ENCODE data around the gene SRPRB. TPM values are rescaled to one million over a fixed set of nuclear protein-coding genes. Genes with fewer than 3 reads are reported as not detected.

Gene SRPRB
- total and polyA plus RNA-seq, 5 donors = 16.2 to 47.6 (median 31.1) TPM

DNA sequence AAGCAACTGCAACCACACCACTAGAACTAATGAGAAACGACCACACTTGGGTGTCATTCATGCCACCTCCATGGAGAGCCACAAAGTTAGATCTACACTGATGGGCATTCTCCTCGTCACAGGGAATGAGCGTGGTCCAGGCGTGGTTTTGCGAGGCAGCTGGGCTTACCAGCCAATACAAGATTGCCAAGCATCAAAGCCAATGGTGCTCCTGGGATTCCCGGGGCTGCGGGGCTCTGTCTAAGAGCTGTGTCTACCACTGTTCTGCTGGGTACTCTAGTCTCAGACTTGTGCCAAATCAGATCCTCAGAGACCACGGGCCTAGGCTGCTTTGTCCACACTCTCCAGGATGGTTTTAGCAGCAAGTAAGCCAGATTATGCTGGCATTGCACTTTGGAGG is 46.3 kb downstream of the SRPRB start:
- Histone ChIP-seq H3K9me3 (ENCODE audit: control insufficient read depth, low read length) (no peaks in the 10 kb centered on the region), H3K27ac (ENCODE audit: low read length) (no peak overlapping the region), H3K27me3 (ENCODE audit: control insufficient read depth, insufficient read depth) (no peaks in the 10 kb centered on the region), H3K4me1 (ENCODE audit: control insufficient read depth, insufficient read depth, low read length) (peaks cover 6% of the 10 kb centered on the region), H3K4me3 (ENCODE audit: low read length) (no peak overlapping the region)
- ATAC-seq (no peak), DNase-seq (no peak)
- 93% methylated on average over 8 of the region's 8 CpGs for WGBS
- intact Hi-C loops (cut with DNase I) = no loop called here

DNA sequence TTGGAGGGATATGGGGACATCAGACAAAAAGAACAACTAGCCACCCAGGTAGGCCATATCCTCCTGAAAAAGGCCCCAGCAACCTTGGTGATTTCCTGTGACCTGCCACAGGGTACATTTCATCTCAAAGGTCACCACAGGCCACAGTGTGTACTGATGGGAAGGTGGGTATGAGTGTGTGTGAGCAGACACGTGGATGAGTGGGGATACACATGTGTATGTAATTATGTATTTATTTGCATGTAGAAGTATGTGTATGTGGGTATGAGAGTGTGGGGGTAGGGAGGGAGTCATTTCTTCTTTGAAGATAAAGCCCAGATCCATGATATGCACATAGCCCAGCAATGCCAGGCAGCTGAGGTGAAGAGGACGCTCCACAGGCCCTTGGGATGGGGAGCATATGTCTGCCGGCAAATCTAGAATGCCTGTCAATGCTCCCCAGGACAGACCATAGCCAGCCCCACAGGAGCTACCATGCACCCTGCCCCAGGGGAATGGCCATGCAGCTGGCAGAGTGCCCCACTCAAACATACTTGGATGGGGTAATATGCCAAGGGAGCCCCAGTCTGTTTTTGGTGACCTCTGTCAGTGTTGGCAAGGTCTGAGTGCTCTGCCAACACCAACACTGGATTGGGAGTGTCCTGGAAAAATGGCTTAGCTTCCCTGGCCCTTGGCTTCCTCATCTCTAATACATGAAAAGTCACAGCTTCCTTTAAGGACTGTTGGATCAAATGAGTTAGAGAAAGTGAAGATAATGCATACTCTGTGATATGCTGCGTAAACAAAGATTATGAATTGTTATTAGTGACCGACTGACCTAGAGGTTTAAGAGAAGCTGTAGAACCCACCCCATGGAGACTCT is 47.7 kb downstream of the SRPRB start:
- Histone ChIP-seq H3K4me3 (ENCODE audit: low read length) (no peak overlapping the region), H3K9me3 (ENCODE audit: control insufficient read depth, low read length) (no peaks in the 10 kb centered on the region), H3K27me3 (ENCODE audit: control insufficient read depth, insufficient read depth) (no peaks in the 10 kb centered on the region), H3K4me1 (ENCODE audit: control insufficient read depth, insufficient read depth, low read length) (peaks cover 6% of the 10 kb centered on the region), H3K27ac (ENCODE audit: low read length) (no peak overlapping the region)
- intact Hi-C loops (cut with DNase I) = no loop called here
- DNase-seq (peak in 1 of 3 donors; percentile 28), ATAC-seq (peak; percentile 66 to 82)
- 69% methylated on average over 5 of the region's 5 CpGs for WGBS

DNA sequence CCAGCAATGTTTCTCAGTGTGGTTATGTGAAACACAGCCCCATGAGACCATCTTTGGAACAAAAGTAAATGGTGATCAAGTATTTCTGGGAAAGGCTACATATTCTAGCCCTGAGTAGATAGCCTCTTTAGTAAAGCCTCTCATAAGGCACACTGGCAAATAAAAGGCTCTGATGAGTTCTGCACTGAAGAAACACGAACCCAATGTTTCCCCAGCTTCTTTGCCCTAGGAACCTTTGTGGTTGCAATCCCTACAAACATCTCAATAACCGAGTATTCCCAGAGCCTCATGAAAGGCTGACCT is 48.3 kb downstream of the SRPRB start:
- peaks cover 6% of the 10 kb centered on the region for H3K4me1 ChIP-seq (ENCODE audit: control insufficient read depth, insufficient read depth, low read length)
- H3K27ac ChIP-seq (ENCODE audit: low read length) = no peak overlapping the region
- H3K4me3 ChIP-seq (ENCODE audit: low read length) = no peak overlapping the region
- DNase-seq = no peak
- no peaks in the 10 kb centered on the region for H3K9me3 ChIP-seq (ENCODE audit: control insufficient read depth, low read length)
- peak in 1 of 2 donors; percentile 28 for ATAC-seq
- no peaks in the 10 kb centered on the region for H3K27me3 ChIP-seq (ENCODE audit: control insufficient read depth, insufficient read depth)
- intact Hi-C loops (cut with DNase I) = no loop called here
- 80% methylated on average over 2 of the region's 2 CpGs for WGBS

DNA sequence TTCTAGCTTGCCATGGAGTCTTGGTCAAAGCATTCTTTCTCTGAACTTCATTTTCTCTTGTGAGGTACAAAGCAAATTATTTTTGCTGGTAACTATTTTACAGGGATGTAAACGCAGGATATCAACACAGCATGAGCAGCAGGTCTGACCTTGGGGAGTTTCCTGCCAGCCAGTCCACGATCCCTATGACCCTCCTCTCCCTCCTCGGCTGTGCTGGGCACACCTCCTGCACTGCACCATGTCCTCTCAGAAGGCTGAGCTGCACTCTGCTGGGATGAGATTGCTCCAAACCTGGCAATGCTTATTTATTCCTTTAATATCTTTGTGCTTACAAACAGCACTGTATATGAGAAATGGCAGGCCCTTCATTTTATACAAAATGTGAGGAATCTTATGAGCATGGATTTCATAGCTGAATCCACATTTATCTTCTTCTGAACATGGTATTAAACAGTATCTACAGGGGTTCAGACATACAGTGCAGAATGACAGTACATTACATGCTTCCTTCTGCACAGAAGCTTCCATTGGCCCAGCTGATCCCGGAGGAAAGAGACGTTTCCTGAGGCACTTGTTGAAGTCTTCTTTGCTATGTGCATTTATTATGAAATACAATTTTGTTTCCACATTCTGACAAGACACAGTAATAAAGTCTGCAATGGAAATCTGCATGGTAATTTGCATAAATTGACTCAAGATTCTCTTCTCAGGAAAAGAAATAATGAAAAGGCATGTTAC is 48.8 kb downstream of the SRPRB start:
- 58% methylated on average over 5 of the region's 5 CpGs for WGBS
- H3K4me1 ChIP-seq (ENCODE audit: control insufficient read depth, insufficient read depth, low read length) = peaks cover 6% of the 10 kb centered on the region
- no peaks in the 10 kb centered on the region for H3K27me3 ChIP-seq (ENCODE audit: control insufficient read depth, insufficient read depth)
- H3K27ac ChIP-seq (ENCODE audit: low read length) = no peak overlapping the region
- no peak overlapping the region for H3K4me3 ChIP-seq (ENCODE audit: low read length)
- DNase-seq = no peak
- ATAC-seq = no peak
- H3K9me3 ChIP-seq (ENCODE audit: control insufficient read depth, low read length) = no peaks in the 10 kb centered on the region
- intact Hi-C loops (cut with DNase I) = no loop called here

DNA sequence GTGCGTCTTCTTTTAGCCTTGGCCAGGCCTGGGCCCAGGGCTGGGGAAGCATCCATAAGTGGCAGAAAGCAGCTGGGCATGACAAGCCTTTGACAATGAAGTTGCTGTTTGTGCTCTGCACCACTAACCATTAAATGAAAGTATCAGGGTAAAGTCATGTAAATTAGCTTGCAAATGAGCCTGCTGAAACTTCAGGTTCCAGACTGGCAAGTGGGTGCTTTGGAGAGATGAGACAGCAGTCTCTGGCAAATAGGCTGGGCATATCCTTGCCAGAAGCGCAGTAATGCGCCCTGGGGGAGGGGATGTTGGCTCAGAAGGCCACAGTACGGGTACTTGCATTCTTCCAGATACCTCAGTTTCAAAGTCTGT is 49.4 kb downstream of the SRPRB start:
- DNase-seq (no peak), ATAC-seq (no peak)
- Histone ChIP-seq H3K4me1 (ENCODE audit: control insufficient read depth, insufficient read depth, low read length) (peaks cover 6% of the 10 kb centered on the region), H3K27ac (ENCODE audit: low read length) (no peak overlapping the region), H3K4me3 (ENCODE audit: low read length) (no peak overlapping the region), H3K9me3 (ENCODE audit: control insufficient read depth, low read length) (no peaks in the 10 kb centered on the region), H3K27me3 (ENCODE audit: control insufficient read depth, insufficient read depth) (no peaks in the 10 kb centered on the region)
- intact Hi-C loops (cut with DNase I) = no loop called here
- 92% methylated on average over 4 of the region's 4 CpGs for WGBS

DNA sequence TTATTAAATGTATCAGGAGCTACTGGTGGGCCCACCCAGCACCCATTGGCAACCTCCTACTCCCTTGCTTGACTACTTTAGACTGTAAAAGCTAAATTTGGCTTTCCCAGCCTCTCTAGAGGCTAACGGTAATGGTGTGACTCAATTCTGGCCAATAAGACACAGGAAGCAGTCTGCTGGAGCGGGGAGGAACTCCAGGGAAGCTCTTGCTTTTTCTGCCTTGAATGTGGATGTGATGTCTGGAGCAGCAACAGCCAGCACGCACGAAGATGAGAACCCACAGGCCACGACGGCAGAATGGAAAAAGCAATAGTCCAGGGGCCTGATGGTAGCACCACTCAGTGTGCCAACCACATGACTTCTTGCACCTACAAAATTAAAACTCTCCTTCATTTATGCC is 50.2 kb downstream of the SRPRB start:
- Histone ChIP-seq H3K27ac (ENCODE audit: low read length) (no peak overlapping the region), H3K9me3 (ENCODE audit: control insufficient read depth, low read length) (no peaks in the 10 kb centered on the region), H3K4me1 (ENCODE audit: control insufficient read depth, insufficient read depth, low read length) (peaks cover 6% of the 10 kb centered on the region), H3K4me3 (ENCODE audit: low read length) (no peak overlapping the region), H3K27me3 (ENCODE audit: control insufficient read depth, insufficient read depth) (no peaks in the 10 kb centered on the region)
- ATAC-seq (no peak), DNase-seq (no peak)
- intact Hi-C loops (cut with DNase I) = no loop called here
- WGBS = 75% methylated on average over 6 of the region's 6 CpGs

DNA sequence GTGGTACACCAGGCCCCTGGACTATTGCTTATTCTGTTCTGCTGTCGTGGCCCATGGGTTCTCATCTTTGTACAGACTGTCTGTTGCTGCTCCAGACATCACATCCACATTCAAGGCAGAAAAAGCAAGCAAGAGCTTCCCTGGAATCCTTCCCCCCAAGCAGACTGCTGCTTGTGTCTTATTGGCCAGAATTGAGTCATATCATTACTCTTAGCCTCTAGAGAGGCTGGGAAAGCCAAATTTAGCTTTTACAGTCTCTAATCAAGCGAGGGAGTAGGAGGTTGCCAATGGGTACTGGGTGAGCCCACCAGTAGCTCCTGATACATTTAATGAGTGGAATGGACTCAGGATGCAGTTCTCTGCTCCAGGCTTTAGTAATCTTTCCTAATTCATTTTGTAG is 50.7 kb downstream of the SRPRB start:
- H3K27me3 ChIP-seq (ENCODE audit: control insufficient read depth, insufficient read depth) = no peaks in the 10 kb centered on the region
- no peaks in the 10 kb centered on the region for H3K9me3 ChIP-seq (ENCODE audit: control insufficient read depth, low read length)
- H3K27ac ChIP-seq (ENCODE audit: low read length) = no peak overlapping the region
- DNase-seq (no peak), ATAC-seq (no peak)
- H3K4me1 ChIP-seq (ENCODE audit: control insufficient read depth, insufficient read depth, low read length) = peaks cover 6% of the 10 kb centered on the region
- intact Hi-C loops (cut with DNase I) = no loop called here
- H3K4me3 ChIP-seq (ENCODE audit: low read length) = no peak overlapping the region
- WGBS = 69% methylated on average over 2 of the region's 2 CpGs

DNA sequence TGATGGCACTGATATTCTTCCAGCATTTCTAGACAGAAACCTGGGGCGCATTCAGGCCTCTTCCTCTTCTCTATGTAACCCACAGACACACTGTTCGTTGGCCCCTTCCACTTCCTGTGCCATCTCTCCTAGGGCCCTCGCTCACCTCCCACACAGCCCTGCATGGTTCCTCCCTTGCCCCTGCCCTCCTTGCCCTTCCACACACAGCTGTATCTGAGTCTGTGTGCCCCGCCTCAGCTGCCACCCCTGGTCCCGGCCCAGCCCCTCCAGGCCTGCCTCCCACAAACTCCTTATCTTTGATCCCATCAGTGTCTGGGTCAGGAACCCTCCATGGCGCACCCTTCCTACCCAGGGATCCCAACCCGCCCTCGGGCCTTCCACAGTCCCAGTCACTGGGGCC is 52.2 kb downstream of the SRPRB start:
- Histone ChIP-seq H3K4me3 (ENCODE audit: low read length) (no peak overlapping the region), H3K27me3 (ENCODE audit: control insufficient read depth, insufficient read depth) (no peaks in the 10 kb centered on the region), H3K9me3 (ENCODE audit: control insufficient read depth, low read length) (no peaks in the 10 kb centered on the region), H3K27ac (ENCODE audit: low read length) (no peak overlapping the region), H3K4me1 (ENCODE audit: control insufficient read depth, insufficient read depth, low read length) (peaks cover 9% of the 10 kb centered on the region)
- no peak for ATAC-seq
- no peak for DNase-seq
- 86% methylated on average over 8 of the region's 8 CpGs for WGBS
- intact Hi-C loops (cut with DNase I) = no loop called here

DNA sequence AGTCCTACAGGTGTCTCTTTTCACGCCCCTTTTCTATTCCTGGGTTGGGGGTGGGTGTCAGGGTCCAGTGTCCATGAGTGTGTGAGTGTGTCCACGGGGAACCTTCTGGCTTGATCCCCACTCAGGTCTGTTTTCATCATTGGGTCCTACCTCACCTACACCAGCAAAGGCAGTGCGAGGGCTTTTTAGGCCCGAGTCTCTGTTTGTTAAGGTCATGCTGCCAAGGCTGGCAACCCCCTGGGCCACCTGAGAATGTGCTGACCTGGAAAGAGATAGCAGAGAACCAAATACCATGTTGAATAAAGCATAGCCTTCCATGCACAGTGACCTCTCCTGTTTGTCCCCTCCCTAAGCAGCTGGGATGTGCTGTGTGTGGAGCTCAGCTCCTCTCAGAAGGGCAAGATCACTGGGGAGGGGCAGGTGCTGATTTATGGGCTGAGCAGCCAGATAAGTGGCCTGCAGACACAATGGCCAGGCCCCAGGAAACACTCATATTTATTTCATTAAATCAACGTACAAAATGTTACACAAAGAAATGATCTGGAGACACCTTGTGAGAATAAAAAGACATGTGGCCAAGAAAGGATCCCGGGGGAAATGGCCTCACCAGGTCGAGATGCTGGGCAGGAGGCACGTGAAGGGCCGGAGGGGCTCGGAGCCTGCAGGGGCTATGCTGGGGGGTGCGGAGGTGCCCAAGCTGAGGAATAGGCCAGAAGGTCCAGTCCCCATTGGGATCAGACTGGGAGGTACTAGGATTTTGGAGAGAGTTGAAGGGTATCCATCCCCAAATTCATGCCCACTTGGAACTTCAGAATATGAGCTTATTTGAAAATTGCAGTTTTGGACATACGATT is 54.0 kb downstream of the SRPRB start:
- intact Hi-C loops (cut with DNase I) = no loop called here
- no peak overlapping the region for H3K27ac ChIP-seq (ENCODE audit: low read length)
- DNase-seq (no peak), ATAC-seq (no peak)
- H3K9me3 ChIP-seq (ENCODE audit: control insufficient read depth, low read length) = no peaks in the 10 kb centered on the region
- H3K27me3 ChIP-seq (ENCODE audit: control insufficient read depth, insufficient read depth) = no peaks in the 10 kb centered on the region
- no peak overlapping the region for H3K4me3 ChIP-seq (ENCODE audit: low read length)
- WGBS = 83% methylated on average over 12 of the region's 12 CpGs
- H3K4me1 ChIP-seq (ENCODE audit: control insufficient read depth, insufficient read depth, low read length) = peaks cover 3% of the 10 kb centered on the region

DNA sequence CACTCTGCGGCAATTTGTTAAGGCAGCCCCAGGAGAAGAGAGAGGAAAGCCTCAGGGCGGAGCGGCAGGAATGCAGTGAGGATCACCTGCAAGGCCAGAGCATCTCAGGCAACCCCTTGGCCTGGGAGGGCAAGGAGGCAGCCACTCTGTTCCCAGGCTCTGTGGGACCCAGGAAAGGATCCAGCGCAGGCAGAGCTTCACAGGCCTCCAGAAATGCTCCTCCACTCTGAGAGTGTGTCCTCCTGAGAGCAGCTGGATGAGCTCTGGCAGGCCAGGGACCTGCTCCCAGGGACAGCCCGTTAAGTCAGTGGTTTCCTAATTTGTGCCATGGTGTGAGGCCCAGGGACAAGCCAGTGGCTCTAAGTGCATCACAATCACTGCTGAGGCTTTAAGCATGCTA is 54.9 kb downstream of the SRPRB start:
- intact Hi-C loops (cut with DNase I) = no loop called here
- ATAC-seq = no peak

DNA sequence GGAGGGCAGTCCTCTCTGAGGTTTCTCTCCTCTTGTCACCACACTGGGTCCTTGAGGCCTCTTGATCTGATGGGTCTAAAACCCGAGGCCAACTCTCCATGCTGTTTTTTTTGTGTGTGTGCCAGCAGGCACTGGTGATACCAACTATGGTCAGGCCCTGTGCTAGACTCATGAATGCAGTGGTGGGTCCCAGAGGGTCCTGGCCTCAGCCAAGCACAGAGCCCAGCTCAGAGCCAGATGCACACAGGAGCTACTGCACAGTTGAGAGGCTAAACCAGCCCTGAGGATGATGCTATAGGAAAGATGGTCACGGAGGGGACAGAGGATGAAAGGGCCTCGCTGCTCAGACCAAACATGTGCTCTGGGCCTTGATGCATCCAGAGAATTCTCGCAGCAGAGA is 56.5 kb downstream of the SRPRB start:
- Histone ChIP-seq H3K27ac (ENCODE audit: low read length) (no peak overlapping the region), H3K4me1 (ENCODE audit: control insufficient read depth, insufficient read depth, low read length) (peaks cover 7% of the 10 kb centered on the region), H3K9me3 (ENCODE audit: control insufficient read depth, low read length) (no peaks in the 10 kb centered on the region), H3K27me3 (ENCODE audit: control insufficient read depth, insufficient read depth) (no peaks in the 10 kb centered on the region), H3K4me3 (ENCODE audit: low read length) (no peak overlapping the region)
- ATAC-seq = no peak
- DNase-seq = no peak
- intact Hi-C loops (cut with DNase I) = no loop called here
- 78% methylated on average over 4 of the region's 4 CpGs for WGBS

More for the DNA sequence above, 54.9 kb downstream of the SRPRB start:
- no peak for DNase-seq
- Histone ChIP-seq H3K4me3 (ENCODE audit: low read length) (no peak overlapping the region), H3K9me3 (ENCODE audit: control insufficient read depth, low read length) (no peaks in the 10 kb centered on the region), H3K4me1 (ENCODE audit: control insufficient read depth, insufficient read depth, low read length) (peaks cover 5% of the 10 kb centered on the region), H3K27me3 (ENCODE audit: control insufficient read depth, insufficient read depth) (no peaks in the 10 kb centered on the region), H3K27ac (ENCODE audit: low read length) (no peak overlapping the region)
- WGBS = 87% methylated on average over 5 of the region's 5 CpGs

Measured in right cardiac atrium (tissue), 5 donors.